ENCODE data around the gene RAPGEF1. TPM values are rescaled to one million over a fixed set of nuclear protein-coding genes. Genes with fewer than 3 reads are reported as not detected.

RAPGEF1 gene
- total and polyA plus RNA-seq, 2 of the 13 experiments (the other 11 are each of a cell fraction or from before 2014, with no cell fraction given), result 21.2 to 38.9 TPM

DNA sequence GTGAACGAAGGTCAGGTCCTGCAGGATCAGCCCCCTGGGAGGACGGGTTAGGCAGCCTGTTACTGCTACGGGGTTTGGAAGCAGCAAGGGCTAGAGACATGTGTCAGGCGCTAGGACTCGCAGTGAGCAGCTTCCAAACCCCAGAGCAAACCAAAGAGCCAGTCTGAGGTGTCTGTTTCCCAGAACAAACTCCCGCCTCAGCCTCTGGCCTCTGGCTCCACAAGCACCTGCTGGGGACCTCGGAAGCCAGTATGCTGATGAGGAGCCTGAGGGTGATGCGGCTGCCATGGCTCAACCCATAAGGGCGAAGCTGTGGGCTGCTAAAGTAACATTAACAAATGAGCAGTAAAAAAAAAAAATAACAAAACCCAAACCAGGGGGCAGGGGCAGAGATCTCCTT is 159.5 kb downstream of the RAPGEF1 start:
- H3K27ac ChIP-seq (ENCODE audit: extremely low read length, insufficient read depth, low read length), result no peak overlapping the region
- ChIA-PET CTCF (ENCODE audit: low intra/inter-chr PET ratio, low total read pairs) (no interaction called here), POLR2A (no interaction called here)
- peaks cover 9 to 55% of the 10 kb centered on the region in 2 experiments; a peak in 4 of 5 replicates for H3K36me3 ChIP-seq (replicated peaks in 1 of 2; ENCODE audit: control insufficient read depth in 1 of 2, insufficient read depth in 2 of 2, low read length in 2 of 2)
- no TSS peak for BruUV-seq (replicated peaks)
- FAIRE-seq (no peak), ATAC-seq (no peak), DNase-seq (ENCODE audit: low spot score) (no peak)
- intact Hi-C loops (cut with micrococcal nuclease; ENCODE audit: unreplicated experiment), result no loop called here
- H2AFZ ChIP-seq (ENCODE audit: low read length), result no peak overlapping the region
- in situ Hi-C loops (cut with HindIII; ENCODE audit: extremely low pct_ligation_motif_present, low pct_unique_long_range_greater_than_20kb), result loop anchor here (25.0 kb wide), 1 partner anchor 657 kb away; no protein-coding TSS in a partner anchor
- no peaks in the 10 kb centered on the region for H4K20me1 ChIP-seq (ENCODE audit: insufficient read depth, low read length)
- no peaks in the 10 kb centered on the region for H3K27me3 ChIP-seq (ENCODE audit: control insufficient read depth in 1 of 2, insufficient read depth in 2 of 2, low read length in 2 of 2)
- H3K4me2 ChIP-seq (ENCODE audit: low read depth, low read length), result no peak overlapping the region
- 0 out of 2 replicates have a peak, but pooled peaks cover 6% of the 10 kb centered on the region for H3K4me1 ChIP-seq (ENCODE audit: insufficient read depth, low read length)
- no peak overlapping the region for H3K4me3 ChIP-seq (replicated peaks in 1 of 3; ENCODE audit: insufficient read depth in 1 of 3, low read depth in 2 of 3, low read length in 3 of 3)
- H3K79me2 ChIP-seq (ENCODE audit: insufficient read depth, low read length), result no peaks in the 10 kb centered on the region
- H3K9me3 ChIP-seq (ENCODE audit: low read length), result no peaks in the 10 kb centered on the region
- TF ChIP-seq TGIF2 (CRISPR knock-in tag; IDR thresholded peaks at IDR 0.05) (no peak), RFX3 (CRISPR knock-in tag; IDR thresholded peaks at IDR 0.05) (no peak), ZKSCAN1 (IDR thresholded peaks at IDR 0.05; ENCODE audit: low read length) (no peak), SAP130 (CRISPR knock-in tag; IDR thresholded peaks at IDR 0.05; ENCODE audit: low read depth) (no peak), ZNF747 (CRISPR knock-in tag; IDR thresholded peaks at IDR 0.05; ENCODE audit: borderline replicate concordance) (no peak), MBD4 (IDR thresholded peaks at IDR 0.05; ENCODE audit: borderline replicate concordance, low read length) (no peak), ZSCAN25 (CRISPR knock-in tag; IDR thresholded peaks at IDR 0.05) (no peak), ARNT (IDR thresholded peaks at IDR 0.05) (no peak), SP5 (CRISPR knock-in tag; IDR thresholded peaks at IDR 0.05; ENCODE audit: borderline replicate concordance, low read depth) (no peak), NFIC (IDR thresholded peaks at IDR 0.05; ENCODE audit: low read length) (no peak), ZNF569 (CRISPR knock-in tag; IDR thresholded peaks at IDR 0.05; ENCODE audit: borderline replicate concordance) (no peak)
- TF ChIP-seq, protein P1, sequence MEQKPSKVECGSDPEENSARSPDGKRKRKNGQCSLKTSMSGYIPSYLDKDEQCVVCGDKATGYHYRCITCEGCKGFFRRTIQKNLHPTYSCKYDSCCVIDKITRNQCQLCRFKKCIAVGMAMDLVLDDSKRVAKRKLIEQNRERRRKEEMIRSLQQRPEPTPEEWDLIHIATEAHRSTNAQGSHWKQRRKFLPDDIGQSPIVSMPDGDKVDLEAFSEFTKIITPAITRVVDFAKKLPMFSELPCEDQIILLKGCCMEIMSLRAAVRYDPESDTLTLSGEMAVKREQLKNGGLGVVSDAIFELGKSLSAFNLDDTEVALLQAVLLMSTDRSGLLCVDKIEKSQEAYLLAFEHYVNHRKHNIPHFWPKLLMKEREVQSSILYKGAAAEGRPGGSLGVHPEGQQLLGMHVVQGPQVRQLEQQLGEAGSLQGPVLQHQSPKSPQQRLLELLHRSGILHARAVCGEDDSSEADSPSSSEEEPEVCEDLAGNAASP (CRISPR knock-in tag; IDR thresholded peaks at IDR 0.05; ENCODE audit: borderline replicate concordance), result no peak
- TF ChIP-seq, protein P2, sequence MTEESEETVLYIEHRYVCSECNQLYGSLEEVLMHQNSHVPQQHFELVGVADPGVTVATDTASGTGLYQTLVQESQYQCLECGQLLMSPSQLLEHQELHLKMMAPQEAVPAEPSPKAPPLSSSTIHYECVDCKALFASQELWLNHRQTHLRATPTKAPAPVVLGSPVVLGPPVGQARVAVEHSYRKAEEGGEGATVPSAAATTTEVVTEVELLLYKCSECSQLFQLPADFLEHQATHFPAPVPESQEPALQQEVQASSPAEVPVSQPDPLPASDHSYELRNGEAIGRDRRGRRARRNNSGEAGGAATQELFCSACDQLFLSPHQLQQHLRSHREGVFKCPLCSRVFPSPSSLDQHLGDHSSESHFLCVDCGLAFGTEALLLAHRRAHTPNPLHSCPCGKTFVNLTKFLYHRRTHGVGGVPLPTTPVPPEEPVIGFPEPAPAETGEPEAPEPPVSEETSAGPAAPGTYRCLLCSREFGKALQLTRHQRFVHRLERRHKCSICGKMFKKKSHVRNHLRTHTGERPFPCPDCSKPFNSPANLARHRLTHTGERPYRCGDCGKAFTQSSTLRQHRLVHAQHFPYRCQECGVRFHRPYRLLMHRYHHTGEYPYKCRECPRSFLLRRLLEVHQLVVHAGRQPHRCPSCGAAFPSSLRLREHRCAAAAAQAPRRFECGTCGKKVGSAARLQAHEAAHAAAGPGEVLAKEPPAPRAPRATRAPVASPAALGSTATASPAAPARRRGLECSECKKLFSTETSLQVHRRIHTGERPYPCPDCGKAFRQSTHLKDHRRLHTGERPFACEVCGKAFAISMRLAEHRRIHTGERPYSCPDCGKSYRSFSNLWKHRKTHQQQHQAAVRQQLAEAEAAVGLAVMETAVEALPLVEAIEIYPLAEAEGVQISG (CRISPR knock-in tag; IDR thresholded peaks at IDR 0.05), result no peak
- TF ChIP-seq, protein P3, sequence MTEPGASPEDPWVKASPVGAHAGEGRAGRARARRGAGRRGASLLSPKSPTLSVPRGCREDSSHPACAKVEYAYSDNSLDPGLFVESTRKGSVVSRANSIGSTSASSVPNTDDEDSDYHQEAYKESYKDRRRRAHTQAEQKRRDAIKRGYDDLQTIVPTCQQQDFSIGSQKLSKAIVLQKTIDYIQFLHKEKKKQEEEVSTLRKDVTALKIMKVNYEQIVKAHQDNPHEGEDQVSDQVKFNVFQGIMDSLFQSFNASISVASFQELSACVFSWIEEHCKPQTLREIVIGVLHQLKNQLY (CRISPR knock-in tag; IDR thresholded peaks at IDR 0.05), result no peak
- TF ChIP-seq, protein P4, sequence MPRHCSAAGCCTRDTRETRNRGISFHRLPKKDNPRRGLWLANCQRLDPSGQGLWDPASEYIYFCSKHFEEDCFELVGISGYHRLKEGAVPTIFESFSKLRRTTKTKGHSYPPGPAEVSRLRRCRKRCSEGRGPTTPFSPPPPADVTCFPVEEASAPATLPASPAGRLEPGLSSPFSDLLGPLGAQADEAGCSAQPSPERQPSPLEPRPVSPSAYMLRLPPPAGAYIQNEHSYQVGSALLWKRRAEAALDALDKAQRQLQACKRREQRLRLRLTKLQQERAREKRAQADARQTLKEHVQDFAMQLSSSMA (CRISPR knock-in tag; IDR thresholded peaks at IDR 0.05), result no peak
- 92% methylated on average over 8 of the region's 9 CpGs for WGBS (ENCODE audit: low lambda C conversion rate)
- H3K9ac ChIP-seq (ENCODE audit: insufficient read depth, low read depth, low read length), result no peak overlapping the region
